ENCODE measurements around the gene IL1A. TPM values are rescaled to one million over a fixed set of nuclear protein-coding genes. Genes with fewer than 3 reads are reported as not detected.
A peak's percentile ranks its signal among the peaks of the same experiment; 100 is the strongest.

The IL1A gene
- total RNA-seq, 2 experiments from 2014 or later: 0.17 to 0.21 TPM

DNA sequence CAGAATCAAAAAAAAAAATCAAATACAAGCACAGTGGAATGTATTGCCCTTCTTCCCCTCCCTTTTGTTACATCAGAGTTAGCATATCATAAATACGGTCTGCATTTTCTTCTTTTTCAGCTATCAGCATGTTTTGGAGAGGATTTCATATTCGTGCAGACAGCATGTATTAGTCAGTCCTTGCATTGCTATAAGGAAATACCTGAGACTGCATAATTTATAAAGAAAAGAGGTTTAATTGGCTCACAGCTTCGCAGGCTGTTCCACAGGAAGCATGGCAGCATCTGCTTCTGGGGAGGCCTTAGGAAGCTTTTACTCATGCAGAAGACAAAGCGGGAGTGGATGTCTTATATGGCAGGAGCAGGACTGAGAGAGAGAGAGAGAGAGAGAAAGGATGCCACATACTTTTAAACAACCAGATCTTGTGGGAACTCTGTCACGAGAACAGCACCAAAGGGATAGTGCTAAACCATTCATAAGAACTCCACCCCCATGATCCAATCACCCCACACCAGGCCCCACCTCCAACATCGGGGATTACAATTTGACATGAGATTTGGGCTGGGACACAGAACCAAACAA, 43.4 kb upstream of the IL1A start:
- DNase-seq: no peak
- POLR2A ChIA-PET: interaction anchor here (0.6 kb wide), 1 partner anchor 8 kb away, joined by 4 read pairs; no protein-coding TSS in a partner anchor
- CTCF ChIA-PET: interaction anchor here (0.7 to 1.7 kb wide), 2 partner anchors 11 to 36 kb away, joined by 4 to 8 read pairs; no protein-coding TSS in a partner anchor

DNA sequence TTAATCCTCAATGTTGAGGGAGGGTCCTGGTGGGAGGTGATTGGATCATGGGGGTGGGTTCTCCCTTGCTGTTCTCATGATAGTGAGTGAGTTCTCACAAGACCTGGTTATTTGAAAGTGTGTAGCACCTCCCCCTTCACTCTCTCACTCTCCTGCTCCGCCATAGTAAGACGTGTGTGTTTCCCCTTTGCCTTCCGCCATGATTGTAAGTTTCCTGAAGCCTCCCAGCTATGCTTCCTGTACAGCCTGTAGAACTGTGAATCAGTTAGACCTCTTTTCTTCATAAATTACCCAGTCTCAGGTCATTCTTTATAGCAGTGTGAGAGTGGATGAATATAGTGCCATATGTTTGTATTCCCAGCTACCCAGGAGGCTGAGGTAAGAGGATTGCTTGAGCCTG, 42.7 kb upstream of the IL1A start:
- Mint-ChIP-seq H3K4me3 (no peak overlapping the region), H3K27me3 (peaks cover 4% of the 10 kb centered on the region), H3K9me3 (peaks cover 2% of the 10 kb centered on the region), H3K36me3 (ENCODE audit: low read depth) (no peaks in the 10 kb centered on the region), H3K27ac (no peak overlapping the region), H3K4me1 (peaks cover 9% of the 10 kb centered on the region)
- ChIA-PET POLR2A (no interaction called here), CTCF (no interaction called here)
- DNase-seq: no peak

More for the DNA sequence above, 43.4 kb upstream of the IL1A start:
- peaks cover 3% of the 10 kb centered on the region for H3K4me1 Mint-ChIP-seq
- peaks cover 2% of the 10 kb centered on the region for H3K9me3 Mint-ChIP-seq
- peaks cover 4% of the 10 kb centered on the region for H3K27me3 Mint-ChIP-seq
- no peak overlapping the region for H3K27ac Mint-ChIP-seq
- no peak overlapping the region for H3K4me3 Mint-ChIP-seq
- H3K36me3 Mint-ChIP-seq (ENCODE audit: low read depth): no peaks in the 10 kb centered on the region

DNA sequence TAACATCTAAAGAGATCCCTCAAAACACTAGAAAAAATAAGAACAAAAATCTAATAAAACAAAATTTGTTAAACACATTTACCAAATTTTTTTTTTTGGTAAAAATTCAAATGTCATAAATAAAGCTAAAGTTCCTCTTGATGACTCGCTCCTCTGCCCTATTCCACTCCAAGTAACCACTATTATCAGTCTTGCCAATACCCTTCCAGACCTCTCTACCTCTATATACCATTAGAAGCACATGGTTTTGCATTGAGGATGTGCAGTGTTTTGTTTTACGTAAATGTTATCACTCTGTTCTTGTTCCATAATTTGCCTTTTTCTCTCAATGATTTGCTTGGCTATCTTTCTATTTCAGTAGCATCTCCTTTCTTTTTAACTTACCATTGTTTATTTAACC, 41.4 kb upstream of the IL1A start:
- CTCF ChIA-PET: no interaction called here
- H3K4me1 Mint-ChIP-seq: peaks cover 19% of the 10 kb centered on the region

DNA sequence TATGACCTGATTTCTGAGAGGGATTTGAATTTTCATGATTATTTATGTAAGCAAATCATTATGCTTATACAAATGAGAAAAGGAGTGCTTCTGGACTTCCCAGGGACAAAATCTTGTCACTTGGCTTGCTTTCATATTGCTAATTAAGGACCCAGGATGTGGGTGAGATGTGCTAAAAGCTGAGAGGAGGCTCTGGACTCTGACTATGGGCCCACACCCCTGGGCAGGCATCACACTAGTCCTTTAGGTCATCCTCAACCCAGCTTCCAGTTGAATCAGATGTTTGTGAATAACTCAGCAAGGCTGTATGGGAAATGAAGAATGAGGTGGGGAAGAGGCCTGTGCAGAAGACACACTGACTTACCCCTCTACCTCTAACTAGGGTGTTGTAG, 40.4 kb upstream of the IL1A start:
- H3K4me1 Mint-ChIP-seq: peaks cover 26% of the 10 kb centered on the region
- H3K4me3 Mint-ChIP-seq: no peak overlapping the region
- H3K27ac Mint-ChIP-seq: no peak overlapping the region
- H3K27me3 Mint-ChIP-seq: peaks cover 4% of the 10 kb centered on the region
- H3K9me3 Mint-ChIP-seq: peaks cover 2% of the 10 kb centered on the region
- CTCF ChIA-PET: interaction anchor here (1.1 kb wide), 1 partner anchor 9 kb away, joined by 3 read pairs; no protein-coding TSS in a partner anchor
- POLR2A ChIA-PET: no interaction called here
- DNase-seq: no peak
- H3K36me3 Mint-ChIP-seq (ENCODE audit: low read depth): no peaks in the 10 kb centered on the region

More for the DNA sequence above, 41.4 kb upstream of the IL1A start:
- Mint-ChIP-seq H3K36me3 (ENCODE audit: low read depth) (no peaks in the 10 kb centered on the region), H3K9me3 (peaks cover 2% of the 10 kb centered on the region), H3K27me3 (peaks cover 4% of the 10 kb centered on the region), H3K4me3 (no peak overlapping the region), H3K27ac (no peak overlapping the region)
- DNase-seq: no peak
- POLR2A ChIA-PET: no interaction called here

DNA sequence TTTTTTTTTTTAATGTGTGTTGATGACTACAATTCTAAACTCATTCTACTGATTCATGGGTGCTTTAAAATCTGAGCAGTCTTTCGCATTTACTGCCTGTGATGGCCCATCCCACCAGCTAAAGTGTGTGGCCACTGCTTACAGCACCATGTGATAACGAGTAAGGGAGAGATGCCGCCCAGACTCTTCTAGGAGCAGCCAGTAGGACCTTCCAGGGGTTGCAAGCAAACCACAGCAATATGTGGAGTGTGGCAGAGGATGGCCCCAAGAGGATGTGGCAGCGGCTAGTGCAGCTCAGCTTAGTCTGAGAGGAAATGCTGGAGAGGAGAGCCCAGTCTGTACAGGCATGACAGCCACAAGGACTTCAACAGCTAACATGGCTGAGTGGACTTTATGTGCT, 37.4 kb upstream of the IL1A start:
- ChIA-PET CTCF (interaction anchor here (1.4 to 1.7 kb wide), 2 partner anchors 13 to 63 kb away, joined by 3 to 4 read pairs; no protein-coding TSS in a partner anchor), POLR2A (no interaction called here)
- Mint-ChIP-seq H3K4me1 (peaks cover 26% of the 10 kb centered on the region), H3K9me3 (peaks cover 2% of the 10 kb centered on the region), H3K27ac (peak overlapping the region; percentile 11), H3K27me3 (no peaks in the 10 kb centered on the region), H3K36me3 (ENCODE audit: low read depth) (no peaks in the 10 kb centered on the region), H3K4me3 (no peak overlapping the region)
- peak; percentile 44 for DNase-seq

DNA sequence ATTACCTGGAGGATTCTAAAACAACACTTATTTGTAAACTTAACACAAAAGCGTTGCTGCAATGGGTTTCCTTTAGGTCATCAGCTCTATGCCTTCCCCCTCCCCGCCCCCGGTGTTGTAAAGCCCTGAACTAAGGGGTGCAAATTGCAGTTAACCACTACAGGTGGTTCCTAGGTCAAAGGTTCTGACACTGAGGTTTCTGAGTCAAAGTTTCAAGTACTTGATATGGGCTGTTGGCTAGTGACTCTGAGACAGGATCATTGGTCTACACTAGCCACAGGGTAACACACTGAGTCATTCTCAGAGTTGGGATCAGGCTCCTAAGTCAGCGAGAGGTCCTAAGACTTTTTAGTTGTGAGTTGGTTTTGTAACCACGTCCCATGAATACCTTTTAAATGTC, 36.8 kb upstream of the IL1A start:
- no peaks in the 10 kb centered on the region for H3K27me3 Mint-ChIP-seq
- H3K27ac Mint-ChIP-seq: no peak overlapping the region
- DNase-seq: peak; percentile 35
- H3K4me3 Mint-ChIP-seq: no peak overlapping the region
- POLR2A ChIA-PET: no interaction called here
- CTCF ChIA-PET: no interaction called here
- no peaks in the 10 kb centered on the region for H3K36me3 Mint-ChIP-seq (ENCODE audit: low read depth)
- H3K9me3 Mint-ChIP-seq: peaks cover 2% of the 10 kb centered on the region
- peaks cover 26% of the 10 kb centered on the region for H3K4me1 Mint-ChIP-seq

DNA sequence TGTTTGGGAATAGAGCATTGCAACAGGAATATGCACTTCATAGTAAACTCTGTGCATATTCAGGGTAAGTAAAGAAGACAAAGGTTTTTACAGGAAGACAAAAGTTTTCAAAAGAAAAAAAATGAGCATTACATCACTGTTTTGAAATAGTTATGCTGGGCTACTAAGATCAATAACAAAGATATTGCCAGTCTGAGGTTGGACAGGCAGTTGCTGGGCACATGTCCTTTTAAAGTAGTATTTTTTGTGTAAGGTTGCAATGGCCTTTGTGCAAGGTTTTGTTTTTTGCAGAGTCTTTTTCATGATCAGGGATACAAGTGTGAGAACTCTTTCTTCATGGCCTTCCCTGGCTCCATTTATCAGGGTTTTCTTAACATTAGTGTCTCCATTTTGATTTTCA, 36.0 kb upstream of the IL1A start:
- H3K27me3 Mint-ChIP-seq: no peaks in the 10 kb centered on the region
- no peak overlapping the region for H3K4me3 Mint-ChIP-seq
- H3K4me1 Mint-ChIP-seq: peaks cover 26% of the 10 kb centered on the region
- ChIA-PET POLR2A (no interaction called here), CTCF (no interaction called here)
- H3K27ac Mint-ChIP-seq: no peak overlapping the region
- H3K36me3 Mint-ChIP-seq (ENCODE audit: low read depth): no peaks in the 10 kb centered on the region
- peaks cover 2% of the 10 kb centered on the region for H3K9me3 Mint-ChIP-seq
- DNase-seq: no peak

DNA sequence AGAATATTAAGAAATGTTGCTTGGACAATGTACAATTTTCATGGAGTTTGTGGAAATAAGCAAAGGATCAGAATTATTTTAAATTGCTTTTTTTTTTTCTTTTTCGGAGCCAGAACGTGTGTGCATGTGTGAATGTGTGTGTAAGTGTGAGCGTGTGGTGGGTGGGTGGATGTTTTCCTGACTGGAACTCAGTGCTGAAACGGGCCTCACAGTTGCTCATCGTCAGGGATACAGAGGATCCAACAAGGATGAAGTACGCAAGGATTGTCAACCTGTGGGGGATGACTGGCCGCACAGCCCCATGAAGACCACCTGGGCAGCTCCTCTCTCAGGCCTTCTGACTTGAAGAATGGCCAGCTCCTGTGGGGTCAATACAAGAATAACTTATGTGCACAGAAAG, 34.8 kb upstream of the IL1A start:
- H3K27me3 Mint-ChIP-seq: no peaks in the 10 kb centered on the region
- DNase-seq: no peak
- H3K4me3 Mint-ChIP-seq: no peak overlapping the region
- H3K27ac Mint-ChIP-seq: no peak overlapping the region
- H3K9me3 Mint-ChIP-seq: peaks cover 2% of the 10 kb centered on the region
- ChIA-PET CTCF (interaction anchor here (1.0 kb wide), 1 partner anchor 12 kb away, joined by 4 read pairs; no protein-coding TSS in a partner anchor), POLR2A (no interaction called here)
- H3K4me1 Mint-ChIP-seq: peaks cover 26% of the 10 kb centered on the region
- H3K36me3 Mint-ChIP-seq (ENCODE audit: low read depth): no peaks in the 10 kb centered on the region

DNA sequence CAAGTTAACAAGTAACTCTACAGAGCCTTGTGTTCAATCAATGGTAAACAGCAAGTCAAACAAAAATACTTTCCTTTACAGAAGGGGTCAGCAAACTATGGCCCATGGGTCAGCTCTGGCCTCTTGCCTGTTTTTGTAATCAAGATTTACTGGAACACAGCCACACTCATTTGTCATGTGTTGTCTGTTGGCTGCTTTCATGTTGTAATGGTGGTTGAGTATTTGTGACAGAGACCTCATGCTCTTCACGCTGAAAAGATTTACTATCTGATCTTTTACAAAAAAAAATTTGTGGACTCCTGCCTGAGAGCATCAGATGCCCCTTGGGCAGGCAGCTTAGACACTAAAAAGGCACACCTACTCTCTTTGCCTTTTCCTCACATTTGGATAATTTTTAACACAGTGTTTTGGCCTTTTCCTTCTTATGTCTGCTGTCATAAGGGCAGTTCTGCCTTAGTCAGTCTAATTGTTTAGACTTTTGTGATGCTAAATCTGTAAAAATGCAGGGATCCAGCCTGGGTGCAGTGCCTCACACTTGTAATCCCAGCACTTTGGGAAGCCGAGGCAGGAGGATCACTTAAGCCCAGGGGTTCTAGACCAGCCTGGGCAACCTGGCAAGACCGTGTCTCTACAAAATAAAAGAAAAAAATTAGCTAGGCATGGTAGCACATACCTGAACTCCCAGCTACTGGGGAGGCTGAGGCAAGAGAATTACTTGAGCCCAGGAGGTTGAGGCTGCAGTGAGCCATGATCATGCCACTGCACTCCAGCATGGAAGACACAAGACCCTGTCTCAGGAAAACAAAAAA, 34.0 kb upstream of the IL1A start:
- H3K27me3 Mint-ChIP-seq: no peaks in the 10 kb centered on the region
- DNase-seq: no peak
- H3K4me3 Mint-ChIP-seq: no peak overlapping the region
- no peak overlapping the region for H3K27ac Mint-ChIP-seq
- no peaks in the 10 kb centered on the region for H3K36me3 Mint-ChIP-seq (ENCODE audit: low read depth)
- POLR2A ChIA-PET: no interaction called here
- H3K4me1 Mint-ChIP-seq: peaks cover 25% of the 10 kb centered on the region
- H3K9me3 Mint-ChIP-seq: peaks cover 2% of the 10 kb centered on the region
- CTCF ChIA-PET: interaction anchor here (1.1 kb wide), 1 partner anchor 8 kb away, joined by 3 read pairs; no protein-coding TSS in a partner anchor

DNA sequence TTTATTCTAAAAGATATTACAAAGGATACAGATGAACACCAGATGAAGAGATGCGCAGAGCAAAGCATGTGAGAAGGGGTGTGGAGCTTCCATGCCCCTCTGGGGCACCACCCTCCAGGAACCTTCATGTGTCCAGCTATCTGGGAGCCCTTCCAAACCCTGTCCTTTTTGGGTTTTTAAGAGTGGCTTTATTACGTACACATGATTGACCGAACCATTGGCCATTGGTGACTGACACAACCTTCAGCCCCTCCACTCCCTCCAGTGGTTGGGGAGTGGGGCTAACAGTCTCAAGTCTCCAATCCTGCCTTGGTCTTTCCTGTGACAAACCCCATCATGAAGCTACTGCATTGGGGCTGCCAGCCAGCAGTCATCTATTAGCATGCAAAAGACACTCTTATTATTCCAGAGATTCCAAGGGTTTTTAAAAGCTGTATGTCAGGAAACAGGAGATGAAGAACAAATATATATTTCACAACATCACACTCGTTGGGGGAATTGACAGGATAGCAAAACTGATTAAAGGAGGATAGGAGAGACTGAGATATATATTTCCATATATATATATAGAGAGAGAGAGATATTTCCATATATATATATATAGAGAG, 32.9 kb upstream of the IL1A start:
- Mint-ChIP-seq H3K4me3 (no peak overlapping the region), H3K27me3 (no peaks in the 10 kb centered on the region), H3K4me1 (peaks cover 22% of the 10 kb centered on the region), H3K27ac (no peak overlapping the region), H3K36me3 (ENCODE audit: low read depth) (no peaks in the 10 kb centered on the region), H3K9me3 (no peaks in the 10 kb centered on the region)
- ChIA-PET POLR2A (no interaction called here), CTCF (interaction anchor here (1.1 to 1.8 kb wide), 2 partner anchors 9 to 16 kb away, joined by 3 to 4 read pairs; no protein-coding TSS in a partner anchor)
- DNase-seq: no peak

DNA sequence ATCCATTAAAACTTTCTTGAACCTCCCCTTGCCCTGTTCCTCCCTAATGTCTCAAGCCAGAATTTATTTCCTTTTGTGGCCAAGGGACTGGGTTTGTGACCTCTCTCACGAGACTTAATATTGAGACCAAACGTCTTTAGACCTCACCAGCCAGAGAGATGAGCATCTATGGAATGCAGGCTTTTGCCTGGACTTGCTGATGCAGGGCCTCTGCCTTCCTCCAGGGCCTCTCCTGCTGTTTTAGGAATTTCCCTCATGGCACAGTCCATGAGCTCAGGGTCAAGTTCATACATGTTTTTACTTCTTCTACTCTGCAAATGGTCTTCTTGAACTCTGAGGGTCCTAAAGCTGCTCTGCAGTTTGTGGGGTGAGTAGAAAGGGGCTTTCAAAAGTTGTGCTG, 30.0 kb upstream of the IL1A start:
- Mint-ChIP-seq H3K36me3 (ENCODE audit: low read depth) (no peaks in the 10 kb centered on the region), H3K27ac (no peak overlapping the region), H3K4me1 (peaks cover 12% of the 10 kb centered on the region), H3K9me3 (peaks cover 4% of the 10 kb centered on the region), H3K27me3 (no peaks in the 10 kb centered on the region), H3K4me3 (no peak overlapping the region)
- no peak for DNase-seq
- CTCF ChIA-PET: interaction anchor here (0.6 kb wide), 1 partner anchor 30 kb away, joined by 3 read pairs; no protein-coding TSS in a partner anchor
- POLR2A ChIA-PET: no interaction called here

DNA sequence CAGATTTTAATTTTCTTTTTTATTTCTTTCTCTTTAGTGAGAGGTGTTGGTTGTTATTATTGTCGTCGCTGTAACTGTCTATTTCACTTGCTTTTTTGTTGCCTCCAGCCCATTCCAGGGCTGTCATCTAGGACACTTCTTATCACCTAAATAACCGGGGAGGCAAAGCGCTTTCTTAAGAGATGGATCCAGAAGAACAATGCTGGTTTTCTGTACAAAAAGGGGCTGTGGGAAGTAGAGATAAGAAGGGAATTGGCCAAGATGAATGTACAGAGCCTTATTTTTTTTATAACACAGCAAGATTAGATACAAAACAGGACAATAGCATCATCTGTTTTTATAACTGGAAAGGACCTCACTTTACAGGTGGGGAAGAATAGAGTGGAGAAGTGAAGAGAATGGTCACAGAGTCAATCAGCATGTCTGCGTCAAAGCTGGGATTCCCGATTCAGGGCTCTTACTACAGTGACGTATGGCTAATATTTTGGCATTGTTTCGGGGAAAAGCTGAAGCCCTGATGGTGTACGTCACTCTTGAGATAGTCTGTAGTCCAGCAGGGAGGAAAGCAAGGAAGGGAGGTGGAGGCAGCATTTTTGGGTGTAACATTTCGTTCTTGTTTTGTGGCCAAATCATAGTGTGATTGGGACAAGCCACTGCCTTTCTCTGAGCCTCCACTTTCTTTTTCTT, 29.1 kb upstream of the IL1A start:
- H3K4me3 Mint-ChIP-seq: no peak overlapping the region
- H3K4me1 Mint-ChIP-seq: peaks cover 12% of the 10 kb centered on the region
- ChIA-PET POLR2A (no interaction called here), CTCF (interaction anchor here (0.9 kb wide), 1 partner anchor 87 kb away, joined by 3 read pairs; no protein-coding TSS in a partner anchor)
- no peaks in the 10 kb centered on the region for H3K27me3 Mint-ChIP-seq
- peaks cover 10% of the 10 kb centered on the region for H3K9me3 Mint-ChIP-seq
- DNase-seq: no peak
- H3K36me3 Mint-ChIP-seq (ENCODE audit: low read depth): peaks cover 7% of the 10 kb centered on the region
- no peak overlapping the region for H3K27ac Mint-ChIP-seq

Data from activated CD4-positive, alpha-beta T cell treated with anti-CD3 and anti-CD28 coated beads, Interleukin-2, amount 10 ng/mL, durations not matched to agents 7 days and 5 days (primary cell).